WTC11 (cell line): ENCODE results near the gene TRIM17.

Experiments used
- ATF3 ChIP-seq: sonication (generic); formaldehyde crosslinking; conservative IDR thresholded peaks from 2 replicates; pipeline ENCODE4 v1.8.1; 2022; ENCODE audit warnings: mild to moderate bottlenecking, missing genetic modification reagents
- GABPB1 ChIP-seq: sonication (generic); formaldehyde crosslinking; IDR thresholded peaks from 2 replicates; pipeline ENCODE4 v1.8.1; 2023; ENCODE audit warnings: mild to moderate bottlenecking, missing genetic modification reagents
- GRHL2 ChIP-seq: fragments of 250-450 bp; sonication (Bioruptor Pico); IDR thresholded peaks from 2 replicates; pipeline ENCODE4 v1.8.0; 2022; ENCODE audit warnings: mild to moderate bottlenecking, moderate library complexity; ENCODE audit not compliant: insufficient replicate concordance, severe bottlenecking
- KAT7 ChIP-seq: sonication (generic); formaldehyde crosslinking; IDR thresholded peaks from 2 replicates; pipeline ENCODE4 v1.8.1; 2023; ENCODE audit warnings: missing genetic modification reagents, mild to moderate bottlenecking, borderline replicate concordance
- MAX ChIP-seq: sonication (generic); formaldehyde crosslinking; IDR thresholded peaks from 2 replicates; pipeline ENCODE4 v1.8.0; 2022; ENCODE audit warnings: mild to moderate bottlenecking, missing genetic modification reagents
- PRRX2 ChIP-seq: fragments of 250-450 bp; sonication (Bioruptor Pico); IDR thresholded peaks from 2 replicates; pipeline ENCODE4 v1.8.0; 2021; ENCODE audit warnings: mild to moderate bottlenecking
- SMAD3 ChIP-seq: sonication (generic); formaldehyde crosslinking; IDR thresholded peaks from 2 replicates; pipeline ENCODE4 v1.8.0; 2022; ENCODE audit warnings: missing genetic modification reagents, mild to moderate bottlenecking, borderline replicate concordance
- SP1 ChIP-seq: sonication (generic); formaldehyde crosslinking; conservative IDR thresholded peaks from 2 replicates; pipeline ENCODE4 v1.8.1; 2022; ENCODE audit warnings: missing genetic modification reagents
- ZBTB43 ChIP-seq: sonication (generic); formaldehyde crosslinking; IDR thresholded peaks from 2 replicates; pipeline ENCODE4 v1.8.1; 2023; ENCODE audit warnings: mild to moderate bottlenecking, missing genetic modification reagents
- ZNF263 ChIP-seq: sonication (generic); formaldehyde crosslinking; IDR thresholded peaks from 2 replicates; pipeline ENCODE4 v1.8.1; 2022; ENCODE audit warnings: low read depth, mild to moderate bottlenecking, moderate library complexity, missing genetic modification reagents
- TF ChIP-seq, protein P1 (sequence below): fragments of 200-600 bp; IDR thresholded peaks from 2 replicates; pipeline ENCODE4 v1.8.0; 2022; ENCODE audit warnings: antibody characterized with exemption
- TF ChIP-seq, protein P2 (sequence below): sonication (generic); formaldehyde crosslinking; IDR thresholded peaks from 2 replicates; pipeline ENCODE4 v1.8.0; 2022; ENCODE audit warnings: mild to moderate bottlenecking, missing genetic modification reagents
- TF ChIP-seq, protein P3 (sequence below): sonication (generic); formaldehyde crosslinking; IDR thresholded peaks from 2 replicates; pipeline ENCODE4 v1.8.0; 2022; ENCODE audit warnings: missing genetic modification reagents

DNA sequence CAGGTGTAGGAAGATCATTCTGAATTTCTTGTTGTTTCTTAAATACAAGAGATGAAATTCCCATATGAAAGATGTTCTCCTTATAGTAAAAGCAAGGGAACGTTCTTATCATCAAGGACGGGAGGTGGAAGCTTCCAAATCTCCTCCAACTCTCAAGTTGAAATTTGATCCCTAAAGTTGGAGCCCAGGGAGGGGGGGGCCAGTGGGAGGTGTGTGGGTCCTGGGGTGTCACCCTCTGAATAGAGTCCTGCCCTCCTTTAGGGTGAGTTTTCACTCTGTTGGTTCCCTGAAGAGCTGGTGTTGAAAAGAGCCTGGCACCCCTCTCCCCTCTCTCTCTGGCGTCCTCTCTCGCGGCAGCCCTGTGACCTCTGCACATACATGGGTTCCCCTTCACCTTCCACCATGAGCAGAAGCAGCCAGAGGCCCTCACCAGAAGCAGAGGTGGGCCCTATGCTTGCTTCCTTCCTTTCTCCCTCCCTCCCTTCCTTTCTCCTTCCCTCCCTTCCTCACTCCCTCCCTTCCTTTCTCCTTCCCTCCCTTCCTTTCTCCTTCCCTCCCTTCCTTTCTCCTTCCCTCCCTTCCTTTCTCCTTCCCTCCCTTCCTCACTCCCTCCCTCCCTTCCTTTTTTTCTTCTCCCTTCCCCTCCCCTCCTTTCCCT lies 10.0 kb upstream of the TRIM17 start:
- TF ChIP-seq, protein P1, sequence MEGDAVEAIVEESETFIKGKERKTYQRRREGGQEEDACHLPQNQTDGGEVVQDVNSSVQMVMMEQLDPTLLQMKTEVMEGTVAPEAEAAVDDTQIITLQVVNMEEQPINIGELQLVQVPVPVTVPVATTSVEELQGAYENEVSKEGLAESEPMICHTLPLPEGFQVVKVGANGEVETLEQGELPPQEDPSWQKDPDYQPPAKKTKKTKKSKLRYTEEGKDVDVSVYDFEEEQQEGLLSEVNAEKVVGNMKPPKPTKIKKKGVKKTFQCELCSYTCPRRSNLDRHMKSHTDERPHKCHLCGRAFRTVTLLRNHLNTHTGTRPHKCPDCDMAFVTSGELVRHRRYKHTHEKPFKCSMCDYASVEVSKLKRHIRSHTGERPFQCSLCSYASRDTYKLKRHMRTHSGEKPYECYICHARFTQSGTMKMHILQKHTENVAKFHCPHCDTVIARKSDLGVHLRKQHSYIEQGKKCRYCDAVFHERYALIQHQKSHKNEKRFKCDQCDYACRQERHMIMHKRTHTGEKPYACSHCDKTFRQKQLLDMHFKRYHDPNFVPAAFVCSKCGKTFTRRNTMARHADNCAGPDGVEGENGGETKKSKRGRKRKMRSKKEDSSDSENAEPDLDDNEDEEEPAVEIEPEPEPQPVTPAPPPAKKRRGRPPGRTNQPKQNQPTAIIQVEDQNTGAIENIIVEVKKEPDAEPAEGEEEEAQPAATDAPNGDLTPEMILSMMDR = no peak
- TF ChIP-seq ATF3 (CRISPR knock-in tag) (no peak), ZNF263 (CRISPR knock-in tag) (no peak), GRHL2 (no peak), MAX (CRISPR knock-in tag) (no peak), ZBTB43 (no peak), GABPB1 (CRISPR knock-in tag) (no peak), SP1 (CRISPR knock-in tag) (no peak), SMAD3 (CRISPR knock-in tag) (no peak), KAT7 (CRISPR knock-in tag) (no peak), PRRX2 (CRISPR knock-in tag) (no peak)
- TF ChIP-seq, protein P2, sequence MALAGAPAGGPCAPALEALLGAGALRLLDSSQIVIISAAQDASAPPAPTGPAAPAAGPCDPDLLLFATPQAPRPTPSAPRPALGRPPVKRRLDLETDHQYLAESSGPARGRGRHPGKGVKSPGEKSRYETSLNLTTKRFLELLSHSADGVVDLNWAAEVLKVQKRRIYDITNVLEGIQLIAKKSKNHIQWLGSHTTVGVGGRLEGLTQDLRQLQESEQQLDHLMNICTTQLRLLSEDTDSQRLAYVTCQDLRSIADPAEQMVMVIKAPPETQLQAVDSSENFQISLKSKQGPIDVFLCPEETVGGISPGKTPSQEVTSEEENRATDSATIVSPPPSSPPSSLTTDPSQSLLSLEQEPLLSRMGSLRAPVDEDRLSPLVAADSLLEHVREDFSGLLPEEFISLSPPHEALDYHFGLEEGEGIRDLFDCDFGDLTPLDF (CRISPR knock-in tag) = no peak
- TF ChIP-seq, protein P3, sequence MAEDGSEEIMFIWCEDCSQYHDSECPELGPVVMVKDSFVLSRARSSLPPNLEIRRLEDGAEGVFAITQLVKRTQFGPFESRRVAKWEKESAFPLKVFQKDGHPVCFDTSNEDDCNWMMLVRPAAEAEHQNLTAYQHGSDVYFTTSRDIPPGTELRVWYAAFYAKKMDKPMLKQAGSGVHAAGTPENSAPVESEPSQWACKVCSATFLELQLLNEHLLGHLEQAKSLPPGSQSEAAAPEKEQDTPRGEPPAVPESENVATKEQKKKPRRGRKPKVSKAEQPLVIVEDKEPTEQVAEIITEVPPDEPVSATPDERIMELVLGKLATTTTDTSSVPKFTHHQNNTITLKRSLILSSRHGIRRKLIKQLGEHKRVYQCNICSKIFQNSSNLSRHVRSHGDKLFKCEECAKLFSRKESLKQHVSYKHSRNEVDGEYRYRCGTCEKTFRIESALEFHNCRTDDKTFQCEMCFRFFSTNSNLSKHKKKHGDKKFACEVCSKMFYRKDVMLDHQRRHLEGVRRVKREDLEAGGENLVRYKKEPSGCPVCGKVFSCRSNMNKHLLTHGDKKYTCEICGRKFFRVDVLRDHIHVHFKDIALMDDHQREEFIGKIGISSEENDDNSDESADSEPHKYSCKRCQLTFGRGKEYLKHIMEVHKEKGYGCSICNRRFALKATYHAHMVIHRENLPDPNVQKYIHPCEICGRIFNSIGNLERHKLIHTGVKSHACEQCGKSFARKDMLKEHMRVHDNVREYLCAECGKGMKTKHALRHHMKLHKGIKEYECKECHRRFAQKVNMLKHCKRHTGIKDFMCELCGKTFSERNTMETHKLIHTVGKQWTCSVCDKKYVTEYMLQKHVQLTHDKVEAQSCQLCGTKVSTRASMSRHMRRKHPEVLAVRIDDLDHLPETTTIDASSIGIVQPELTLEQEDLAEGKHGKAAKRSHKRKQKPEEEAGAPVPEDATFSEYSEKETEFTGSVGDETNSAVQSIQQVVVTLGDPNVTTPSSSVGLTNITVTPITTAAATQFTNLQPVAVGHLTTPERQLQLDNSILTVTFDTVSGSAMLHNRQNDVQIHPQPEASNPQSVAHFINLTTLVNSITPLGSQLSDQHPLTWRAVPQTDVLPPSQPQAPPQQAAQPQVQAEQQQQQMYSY = no peak
